HepG2 (cell line): ENCODE measurements around the gene TAF7.

Experiments
- CTCF ChIP-seq: sonication (generic); formaldehyde crosslinking; IDR thresholded peaks from 2 replicates; pipeline ENCODE4 v1.5.0; 2020; ENCODE audit warnings: mild to moderate bottlenecking, missing genetic modification reagents, moderate library complexity
- EZH2 ChIP-seq: conservative IDR thresholded peaks from 2 replicates; pipeline ENCODE4 v1.6.1; 2012; ENCODE audit warnings: mild to moderate bottlenecking, low read depth, low read length, moderate library complexity
- GABPA ChIP-seq, 2 experiments: IDR thresholded peaks; 2 replicates each; pipeline ENCODE4 v1.6.1; 2011 to 2016; ENCODE audit warnings: low read depth in 2 of 2, low read length in 1 of 2, missing biosample characterization in 1 of 2, missing genetic modification characterization in 1 of 2
- GTF2F1 ChIP-seq: fragments of 150-350 bp; IDR thresholded peaks from 2 replicates; pipeline ENCODE4 v1.6.1; 2014; ENCODE audit warnings: low read length
- MAX ChIP-seq: IDR thresholded peaks from 2 replicates; pipeline ENCODE4 v1.6.1; 2012; ENCODE audit warnings: inconsistent platforms
- NFYB ChIP-seq: sonication (generic); formaldehyde crosslinking; IDR thresholded peaks from 2 replicates; pipeline ENCODE4 v1.4.0; 2020; ENCODE audit warnings: missing genetic modification reagents
- POLR2A ChIP-seq, 2 experiments: IDR thresholded peaks; 2 replicates each; pipeline ENCODE4 v1.6.1; 2011; ENCODE audit warnings: low read depth in 2 of 2, low read length in 2 of 2, mild to moderate bottlenecking in 1 of 2, moderate library complexity in 1 of 2; ENCODE audit not compliant: insufficient read depth in 1 of 2
- RNF219 ChIP-seq: sonication (generic); formaldehyde crosslinking; IDR thresholded peaks from 2 replicates; pipeline ENCODE4 v1.5.0; 2020; ENCODE audit warnings: mild to moderate bottlenecking, missing genetic modification reagents
- SRF ChIP-seq: IDR thresholded peaks from 2 replicates; pipeline ENCODE4 v1.6.1; 2011; ENCODE audit warnings: mild to moderate bottlenecking, low read depth, low read length, moderate library complexity

DNA sequence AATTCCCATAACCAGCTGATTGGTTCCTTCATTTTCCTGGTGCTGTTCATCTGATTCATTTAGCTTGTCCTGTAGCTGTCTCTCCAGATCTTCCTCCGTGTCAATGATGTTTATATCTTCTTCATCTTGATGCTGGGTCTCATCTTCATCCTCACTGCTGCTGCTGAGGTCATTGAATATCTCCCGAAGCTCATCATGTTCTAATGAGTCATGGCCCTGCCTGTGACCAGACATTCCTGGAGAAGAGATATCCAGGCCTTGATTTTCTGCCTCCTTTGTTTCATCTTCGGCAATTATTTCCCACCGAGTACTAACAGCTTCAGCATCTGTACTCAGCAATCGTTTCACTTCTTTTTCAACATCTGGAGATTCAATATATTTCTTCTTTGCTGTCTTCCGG, 1.4 kb downstream of the TAF7 start:
- no peak for TF ChIP-seq CTCF (CRISPR knock-in tag)
- TF ChIP-seq GTF2F1 = no peak
- no peak for TF ChIP-seq RNF219 (CRISPR knock-in tag)
- no peak for TF ChIP-seq GABPA (IDR thresholded peaks at IDR 0.05; ENCODE audit: low read depth, low read length)
- TF ChIP-seq GABPA (CRISPR knock-in tag; IDR thresholded peaks at IDR 0.05; ENCODE audit: low read depth) = no peak
- TF ChIP-seq SRF = no peak
- no peak for TF ChIP-seq EZH2
- TF ChIP-seq MAX = no peak
- TF ChIP-seq NFYB (CRISPR knock-in tag) = no peak
- no peak for TF ChIP-seq POLR2A (IDR thresholded peaks at IDR 0.05; ENCODE audit: insufficient read depth in 1 of 2, low read depth in 2 of 2, low read length in 2 of 2)
